ENCODE data around the gene PALLD.

DNA sequence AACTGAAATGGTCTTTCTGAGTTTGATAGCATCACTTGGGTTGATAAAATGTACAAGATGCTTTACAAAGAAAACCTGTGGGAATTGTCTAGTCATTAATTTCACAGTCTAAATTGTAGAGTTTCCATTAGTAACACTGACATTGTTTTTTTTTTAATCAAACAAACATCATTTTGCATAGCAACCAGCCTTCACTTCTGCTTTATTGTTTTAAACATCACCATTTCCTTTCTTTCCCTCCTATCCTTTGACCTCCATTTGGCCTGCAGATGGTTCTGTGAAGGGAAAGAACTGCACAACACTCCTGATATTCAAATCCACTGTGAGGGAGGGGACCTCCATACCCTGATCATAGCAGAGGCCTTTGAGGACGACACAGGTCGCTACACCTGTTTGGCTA lies 171.1 kb downstream of the PALLD start:
- TF ChIP-seq, protein P1, sequence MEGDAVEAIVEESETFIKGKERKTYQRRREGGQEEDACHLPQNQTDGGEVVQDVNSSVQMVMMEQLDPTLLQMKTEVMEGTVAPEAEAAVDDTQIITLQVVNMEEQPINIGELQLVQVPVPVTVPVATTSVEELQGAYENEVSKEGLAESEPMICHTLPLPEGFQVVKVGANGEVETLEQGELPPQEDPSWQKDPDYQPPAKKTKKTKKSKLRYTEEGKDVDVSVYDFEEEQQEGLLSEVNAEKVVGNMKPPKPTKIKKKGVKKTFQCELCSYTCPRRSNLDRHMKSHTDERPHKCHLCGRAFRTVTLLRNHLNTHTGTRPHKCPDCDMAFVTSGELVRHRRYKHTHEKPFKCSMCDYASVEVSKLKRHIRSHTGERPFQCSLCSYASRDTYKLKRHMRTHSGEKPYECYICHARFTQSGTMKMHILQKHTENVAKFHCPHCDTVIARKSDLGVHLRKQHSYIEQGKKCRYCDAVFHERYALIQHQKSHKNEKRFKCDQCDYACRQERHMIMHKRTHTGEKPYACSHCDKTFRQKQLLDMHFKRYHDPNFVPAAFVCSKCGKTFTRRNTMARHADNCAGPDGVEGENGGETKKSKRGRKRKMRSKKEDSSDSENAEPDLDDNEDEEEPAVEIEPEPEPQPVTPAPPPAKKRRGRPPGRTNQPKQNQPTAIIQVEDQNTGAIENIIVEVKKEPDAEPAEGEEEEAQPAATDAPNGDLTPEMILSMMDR (IDR thresholded peaks at IDR 0.05), result no peak
- TF ChIP-seq POLR2A (IDR thresholded peaks at IDR 0.05), result no peak

Data from testis (tissue), 2 donors.